ENCODE data around the gene AXIN1.
"Not testable (repeated sequence)": the region's sequence is repeated elsewhere in the genome, so short reads cannot be mapped to it uniquely, and the experiment has no call there.

AXIN1 gene

GRCh38 chr16:369866-370436 is 17.4 kb upstream of the AXIN1 start:
- no peaks in the 10 kb centered on the region for H3K9me3 ChIP-seq (ENCODE audit: control insufficient read depth in 2 of 2, low read length in 2 of 2)
- H3K27me3 ChIP-seq (ENCODE audit: control insufficient read depth in 2 of 2, insufficient read depth in 2 of 2, low read length in 2 of 2): no peaks in the 10 kb centered on the region
- H3K4me1 ChIP-seq (ENCODE audit: control insufficient read depth in 2 of 2, insufficient read depth in 2 of 2, low read length in 2 of 2): peaks cover 5 to 6% of the 10 kb centered on the region in 2 donors
- no peak overlapping the region for H3K9ac ChIP-seq (ENCODE audit: low read depth in 1 of 2, low read length in 2 of 2)
- H3K27ac ChIP-seq (ENCODE audit: low read depth in 2 of 2, low read length in 2 of 2): no peak overlapping the region
- H3K4me3 ChIP-seq (ENCODE audit: low read length in 2 of 2): peak overlapping the region in 1 of 2 donors; percentile 41
- peaks cover 36 to 43% of the 10 kb centered on the region in 2 donors for H3K36me3 ChIP-seq (ENCODE audit: control insufficient read depth in 2 of 2, insufficient read depth in 2 of 2, low read length in 2 of 2)

- H3K9ac ChIP-seq (ENCODE audit: low read depth in 1 of 2, low read length in 2 of 2): no peak overlapping the region
- no peak overlapping the region for H3K4me3 ChIP-seq (ENCODE audit: low read length in 2 of 2)
- H3K27ac ChIP-seq (ENCODE audit: low read depth in 2 of 2, low read length in 2 of 2): no peak overlapping the region
- H3K36me3 ChIP-seq (ENCODE audit: control insufficient read depth in 2 of 2, insufficient read depth in 2 of 2, low read length in 2 of 2): peaks cover 30 to 38% of the 10 kb centered on the region in 2 donors
- no peaks in the 10 kb centered on the region for H3K9me3 ChIP-seq (ENCODE audit: control insufficient read depth in 2 of 2, low read length in 2 of 2)
- H3K4me1 ChIP-seq (ENCODE audit: control insufficient read depth in 2 of 2, insufficient read depth in 2 of 2, low read length in 2 of 2): peaks cover 5 to 6% of the 10 kb centered on the region in 2 donors
- peaks cover under 1 to 2% of the 10 kb centered on the region in 2 donors for H3K27me3 ChIP-seq (ENCODE audit: control insufficient read depth in 2 of 2, insufficient read depth in 2 of 2, low read length in 2 of 2)
Measured at GRCh38 chr16:369275-369865, 16.8 kb upstream of the AXIN1 start.

- H3K4me3 ChIP-seq (ENCODE audit: low read length in 2 of 2): no peak overlapping the region
- H3K36me3 ChIP-seq (ENCODE audit: control insufficient read depth in 2 of 2, insufficient read depth in 2 of 2, low read length in 2 of 2): peaks cover 22 to 31% of the 10 kb centered on the region in 2 donors
Measured at GRCh38 chr16:368388-369158, 16.1 kb upstream of the AXIN1 start.

GRCh38 chr16:367333-367903 is 14.9 kb upstream of the AXIN1 start:
- Histone ChIP-seq H3K4me1 (ENCODE audit: control insufficient read depth in 2 of 2, insufficient read depth in 2 of 2, low read length in 2 of 2) (peaks cover 5 to 8% of the 10 kb centered on the region in 2 donors), H3K36me3 (ENCODE audit: control insufficient read depth in 2 of 2, insufficient read depth in 2 of 2, low read length in 2 of 2) (peaks cover 13 to 26% of the 10 kb centered on the region in 2 donors)

More at GRCh38 chr16:368388-369158, 16.1 kb upstream of the AXIN1 start:
- Histone ChIP-seq H3K27ac (ENCODE audit: low read depth in 2 of 2, low read length in 2 of 2) (no peak overlapping the region), H3K27me3 (ENCODE audit: control insufficient read depth in 2 of 2, insufficient read depth in 2 of 2, low read length in 2 of 2) (peaks cover 4% of the 10 kb centered on the region in 2 donors), H3K4me1 (ENCODE audit: control insufficient read depth in 2 of 2, insufficient read depth in 2 of 2, low read length in 2 of 2) (peaks cover 5 to 8% of the 10 kb centered on the region in 2 donors), H3K9ac (ENCODE audit: low read depth in 1 of 2, low read length in 2 of 2) (no peak overlapping the region), H3K9me3 (ENCODE audit: control insufficient read depth in 2 of 2, low read length in 2 of 2) (no peaks in the 10 kb centered on the region)

GRCh38 chr16:366476-366875 is 14.0 kb upstream of the AXIN1 start:
- Histone ChIP-seq H3K27me3 (ENCODE audit: control insufficient read depth in 2 of 2, insufficient read depth in 2 of 2, low read length in 2 of 2) (peaks cover 4 to 10% of the 10 kb centered on the region in 2 donors), H3K4me3 (ENCODE audit: low read length in 2 of 2) (no peak overlapping the region), H3K27ac (ENCODE audit: low read depth in 2 of 2, low read length in 2 of 2) (no peak overlapping the region), H3K9me3 (ENCODE audit: control insufficient read depth in 2 of 2, low read length in 2 of 2) (no peaks in the 10 kb centered on the region), H3K4me1 (ENCODE audit: control insufficient read depth in 2 of 2, insufficient read depth in 2 of 2, low read length in 2 of 2) (peaks cover 5 to 12% of the 10 kb centered on the region in 2 donors), H3K36me3 (ENCODE audit: control insufficient read depth in 2 of 2, insufficient read depth in 2 of 2, low read length in 2 of 2) (peaks cover 10 to 19% of the 10 kb centered on the region in 2 donors), H3K9ac (ENCODE audit: low read depth in 1 of 2, low read length in 2 of 2) (no peak overlapping the region)

More at GRCh38 chr16:367333-367903, 14.9 kb upstream of the AXIN1 start:
- no peaks in the 10 kb centered on the region for H3K9me3 ChIP-seq (ENCODE audit: control insufficient read depth in 2 of 2, low read length in 2 of 2)
- no peak overlapping the region for H3K4me3 ChIP-seq (ENCODE audit: low read length in 2 of 2)
- H3K27ac ChIP-seq (ENCODE audit: low read depth in 2 of 2, low read length in 2 of 2): no peak overlapping the region
- H3K9ac ChIP-seq (ENCODE audit: low read depth in 1 of 2, low read length in 2 of 2): no peak overlapping the region
- H3K27me3 ChIP-seq (ENCODE audit: control insufficient read depth in 2 of 2, insufficient read depth in 2 of 2, low read length in 2 of 2): peaks cover 4 to 10% of the 10 kb centered on the region in 2 donors

GRCh38 chr16:364595-365491 is 12.3 kb upstream of the AXIN1 start:
- Histone ChIP-seq H3K27ac (ENCODE audit: low read depth in 2 of 2, low read length in 2 of 2) (no peak overlapping the region), H3K9me3 (ENCODE audit: control insufficient read depth in 2 of 2, low read length in 2 of 2) (no peaks in the 10 kb centered on the region), H3K36me3 (ENCODE audit: control insufficient read depth in 2 of 2, insufficient read depth in 2 of 2, low read length in 2 of 2) (peaks cover 10 to 19% of the 10 kb centered on the region in 2 donors), H3K27me3 (ENCODE audit: control insufficient read depth in 2 of 2, insufficient read depth in 2 of 2, low read length in 2 of 2) (peaks cover 4 to 10% of the 10 kb centered on the region in 2 donors), H3K4me3 (ENCODE audit: low read length in 2 of 2) (no peak overlapping the region), H3K4me1 (ENCODE audit: control insufficient read depth in 2 of 2, insufficient read depth in 2 of 2, low read length in 2 of 2) (peaks cover 3 to 5% of the 10 kb centered on the region in 2 donors), H3K9ac (ENCODE audit: low read depth in 1 of 2, low read length in 2 of 2) (no peak overlapping the region)

GRCh38 chr16:363766-364490 is 11.4 kb upstream of the AXIN1 start:
- no peak overlapping the region for H3K9ac ChIP-seq (ENCODE audit: low read depth in 1 of 2, low read length in 2 of 2)
- H3K4me3 ChIP-seq (ENCODE audit: low read length in 2 of 2): no peak overlapping the region
- no peaks in the 10 kb centered on the region for H3K9me3 ChIP-seq (ENCODE audit: control insufficient read depth in 2 of 2, low read length in 2 of 2)
- no peak overlapping the region for H3K27ac ChIP-seq (ENCODE audit: low read depth in 2 of 2, low read length in 2 of 2)
- peaks cover 4 to 10% of the 10 kb centered on the region in 2 donors for H3K27me3 ChIP-seq (ENCODE audit: control insufficient read depth in 2 of 2, insufficient read depth in 2 of 2, low read length in 2 of 2)
- peaks cover 0 to 5% of the 10 kb centered on the region in 2 donors for H3K4me1 ChIP-seq (ENCODE audit: control insufficient read depth in 2 of 2, insufficient read depth in 2 of 2, low read length in 2 of 2)
- peaks cover 10 to 18% of the 10 kb centered on the region in 2 donors for H3K36me3 ChIP-seq (ENCODE audit: control insufficient read depth in 2 of 2, insufficient read depth in 2 of 2, low read length in 2 of 2)

GRCh38 chr16:363110-363765 is 10.7 kb upstream of the AXIN1 start:
- Histone ChIP-seq H3K27me3 (ENCODE audit: control insufficient read depth in 2 of 2, insufficient read depth in 2 of 2, low read length in 2 of 2) (peaks cover 4 to 10% of the 10 kb centered on the region in 2 donors), H3K4me3 (ENCODE audit: low read length in 2 of 2) (no peak overlapping the region), H3K4me1 (ENCODE audit: control insufficient read depth in 2 of 2, insufficient read depth in 2 of 2, low read length in 2 of 2) (peaks cover 0 to 5% of the 10 kb centered on the region in 2 donors), H3K9ac (ENCODE audit: low read depth in 1 of 2, low read length in 2 of 2) (no peak overlapping the region), H3K36me3 (ENCODE audit: control insufficient read depth in 2 of 2, insufficient read depth in 2 of 2, low read length in 2 of 2) (peaks cover 10 to 13% of the 10 kb centered on the region in 2 donors), H3K9me3 (ENCODE audit: control insufficient read depth in 2 of 2, low read length in 2 of 2) (no peaks in the 10 kb centered on the region), H3K27ac (ENCODE audit: low read depth in 2 of 2, low read length in 2 of 2) (no peak overlapping the region)

- H3K4me1 ChIP-seq (ENCODE audit: control insufficient read depth in 2 of 2, insufficient read depth in 2 of 2, low read length in 2 of 2); H3K9me3 ChIP-seq (ENCODE audit: control insufficient read depth in 2 of 2, low read length in 2 of 2); H3K27ac ChIP-seq (ENCODE audit: low read depth in 2 of 2, low read length in 2 of 2); H3K9ac ChIP-seq (ENCODE audit: low read depth in 1 of 2, low read length in 2 of 2); H3K4me3 ChIP-seq (ENCODE audit: low read length in 2 of 2); H3K36me3 ChIP-seq (ENCODE audit: control insufficient read depth in 2 of 2, insufficient read depth in 2 of 2, low read length in 2 of 2): not testable (repeated sequence)
- peaks cover 4 to 10% of the 10 kb centered on the region in 2 donors for H3K27me3 ChIP-seq (ENCODE audit: control insufficient read depth in 2 of 2, insufficient read depth in 2 of 2, low read length in 2 of 2)
Measured at GRCh38 chr16:362702-362999, 10.1 kb upstream of the AXIN1 start.
